HepG2 (cell line): ENCODE results near the gene FRMD6. TPM values are rescaled to one million over a fixed set of nuclear protein-coding genes. Genes with fewer than 3 reads are reported as not detected.
A peak's percentile ranks its signal among the peaks of the same experiment; 100 is the strongest.

ENCODE experiments used
- POGZ ChIP-seq: sonication (generic); formaldehyde crosslinking; IDR thresholded peaks from 2 replicates; pipeline ENCODE4 v1.4.0; 2020; ENCODE audit warnings: mild to moderate bottlenecking, missing genetic modification reagents
- ZBTB26 ChIP-seq: IDR thresholded peaks from 2 replicates; pipeline ENCODE4 v1.6.1; 2016; ENCODE audit warnings: missing compliant biosample characterization, missing genetic modification reagents, borderline replicate concordance
- ZMYM4 ChIP-seq: sonication (generic); formaldehyde crosslinking; IDR thresholded peaks from 2 replicates; pipeline ENCODE4 v1.8.1; 2023; ENCODE audit warnings: mild to moderate bottlenecking, missing genetic modification reagents
- polyA plus RNA-seq, 8 experiments: library from polyadenylated mRNA; depleted of rRNA in 3 of 8; stranded (reverse) in 7 of 8; unstranded in 1 of 8; fragments of >200 nt; fragmentation: Illumina TruSeq in 4 of 8; extraction: Trizol in 4 of 8; gene quantifications; 2 replicates each; pipeline versions ENCODE4 v1.2.1 to v1.2.3, GENCODE V29; 2011 to 2016; ENCODE audit warnings: low read depth in 4 of 8, missing spikeins in 1 of 8, mixed read lengths in 1 of 8; ENCODE audit not compliant: insufficient read depth in 1 of 8
- total RNA-seq, 5 experiments: library from RNA; depleted of rRNA; stranded (reverse); fragments of >200 nt; fragmentation: Illumina TruSeq; extraction: Trizol; gene quantifications; 2 replicates each; pipeline ENCODE4 v1.2.3, GENCODE V29; 2016; ENCODE audit warnings: low read depth in 1 of 5
- TF ChIP-seq, protein P1 (sequence below), 2 experiments: fragments of 450-650 bp in 1 of 2; sonication (generic) in 1 of 2; formaldehyde crosslinking in 1 of 2; IDR thresholded peaks; 2 replicates each; pipeline versions ENCODE4 v1.6.1 to v1.8.0; 2016 to 2022; ENCODE audit warnings: antibody characterized with exemption in 1 of 2, mild to moderate bottlenecking in 1 of 2, missing genetic modification reagents in 1 of 2

FRMD6 gene
- total and polyA plus RNA-seq, 2 of the 13 experiments (the other 11 are each of a cell fraction or from before 2014, with no cell fraction given), result 2.4 to 5.4 TPM

- TF ChIP-seq ZBTB26 (CRISPR knock-in tag) (no peak), ZMYM4 (CRISPR knock-in tag) (peak; percentile 32; the same call in 1 of the 2 replicates), POGZ (peak; percentile 29; the same call in 1 of the 2 replicates)
- TF ChIP-seq, protein P1, sequence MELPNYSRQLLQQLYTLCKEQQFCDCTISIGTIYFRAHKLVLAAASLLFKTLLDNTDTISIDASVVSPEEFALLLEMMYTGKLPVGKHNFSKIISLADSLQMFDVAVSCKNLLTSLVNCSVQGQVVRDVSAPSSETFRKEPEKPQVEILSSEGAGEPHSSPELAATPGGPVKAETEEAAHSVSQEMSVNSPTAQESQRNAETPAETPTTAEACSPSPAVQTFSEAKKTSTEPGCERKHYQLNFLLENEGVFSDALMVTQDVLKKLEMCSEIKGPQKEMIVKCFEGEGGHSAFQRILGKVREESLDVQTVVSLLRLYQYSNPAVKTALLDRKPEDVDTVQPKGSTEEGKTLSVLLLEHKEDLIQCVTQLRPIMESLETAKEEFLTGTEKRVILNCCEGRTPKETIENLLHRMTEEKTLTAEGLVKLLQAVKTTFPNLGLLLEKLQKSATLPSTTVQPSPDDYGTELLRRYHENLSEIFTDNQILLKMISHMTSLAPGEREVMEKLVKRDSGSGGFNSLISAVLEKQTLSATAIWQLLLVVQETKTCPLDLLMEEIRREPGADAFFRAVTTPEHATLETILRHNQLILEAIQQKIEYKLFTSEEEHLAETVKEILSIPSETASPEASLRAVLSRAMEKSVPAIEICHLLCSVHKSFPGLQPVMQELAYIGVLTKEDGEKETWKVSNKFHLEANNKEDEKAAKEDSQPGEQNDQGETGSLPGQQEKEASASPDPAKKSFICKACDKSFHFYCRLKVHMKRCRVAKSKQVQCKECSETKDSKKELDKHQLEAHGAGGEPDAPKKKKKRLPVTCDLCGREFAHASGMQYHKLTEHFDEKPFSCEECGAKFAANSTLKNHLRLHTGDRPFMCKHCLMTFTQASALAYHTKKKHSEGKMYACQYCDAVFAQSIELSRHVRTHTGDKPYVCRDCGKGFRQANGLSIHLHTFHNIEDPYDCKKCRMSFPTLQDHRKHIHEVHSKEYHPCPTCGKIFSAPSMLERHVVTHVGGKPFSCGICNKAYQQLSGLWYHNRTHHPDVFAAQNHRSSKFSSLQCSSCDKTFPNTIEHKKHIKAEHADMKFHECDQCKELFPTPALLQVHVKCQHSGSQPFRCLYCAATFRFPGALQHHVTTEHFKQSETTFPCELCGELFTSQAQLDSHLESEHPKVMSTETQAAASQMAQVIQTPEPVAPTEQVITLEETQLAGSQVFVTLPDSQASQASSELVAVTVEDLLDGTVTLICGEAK (IDR thresholded peaks at IDR 0.05), result peak; percentile 98
- TF ChIP-seq, protein P1 (CRISPR knock-in tag; IDR thresholded peaks at IDR 0.05), result peak; percentile 100
Observed at GRCh38 chr14:51735851-51736250, 84.1 kb downstream of the FRMD6 start (continued).
